WTC11 (cell line): ENCODE results near the gene URM1. TPM values are rescaled to one million over a fixed set of nuclear protein-coding genes. Genes with fewer than 3 reads are reported as not detected.

Experiments
- ATAC-seq: fragments of 200-7000 bp; cut with Tn5 transposase; 2 replicates; pipeline ENCODE4 v1.10.0; 2021; ENCODE audit warnings: mild to moderate bottlenecking, moderate library complexity
- CTCF ChIA-PET: fragments of 300-600 bp; sonication (Branson Sonifier 250); formaldehyde crosslinking; loops from one replicate; lab custom pipeline; 2021; ENCODE audit warnings: antibody characterized with exemption; lab: Charles Lee
- POLR2A ChIA-PET: fragments of 350-600 bp; sonication (Branson Sonifier 250); formaldehyde crosslinking; loops from one replicate; lab custom pipeline; 2021; ENCODE audit warnings: antibody characterized with exemption; lab: Charles Lee
- DNase-seq: peaks from one replicate; pipeline ENCODE4 v3.0.0; 2021; ENCODE audit warnings: low spot score
- H3K27ac Mint-ChIP-seq: 2 replicates; pipeline ENCODE4 v1.8.0; 2021; ENCODE audit warnings: mixed read lengths
- H3K27me3 Mint-ChIP-seq: 2 replicates; pipeline ENCODE4 v1.8.0; 2021; ENCODE audit warnings: low read depth, mild to moderate bottlenecking, moderate library complexity, mixed read lengths
- H3K36me3 Mint-ChIP-seq: 2 replicates; pipeline ENCODE4 v1.8.0; 2021; ENCODE audit warnings: mixed read lengths
- H3K4me1 Mint-ChIP-seq: 2 replicates; pipeline ENCODE4 v1.8.0; 2022; ENCODE audit warnings: mixed read lengths
- H3K4me3 Mint-ChIP-seq: 2 replicates; pipeline ENCODE4 v1.8.0; 2021; ENCODE audit warnings: mild to moderate bottlenecking, moderate library complexity, mixed read lengths
- H3K9me3 Mint-ChIP-seq: 2 replicates; pipeline ENCODE4 v1.8.0; 2021; ENCODE audit warnings: mixed read lengths
- CBFB ChIP-seq: sonication (generic); formaldehyde crosslinking; IDR thresholded peaks from 2 replicates; pipeline ENCODE4 v1.8.1; 2022; ENCODE audit warnings: mild to moderate bottlenecking, low read depth, missing genetic modification reagents
- ELF4 ChIP-seq: sonication (generic); formaldehyde crosslinking; IDR thresholded peaks from 2 replicates; pipeline ENCODE4 v1.8.1; 2022; ENCODE audit warnings: low read depth, mild to moderate bottlenecking, moderate library complexity, missing genetic modification reagents
- GTF2I ChIP-seq: fragments of 250-450 bp; sonication (Bioruptor Pico); conservative IDR thresholded peaks from 2 replicates; pipeline ENCODE4 v1.4.0; 2021; ENCODE audit warnings: mild to moderate bottlenecking
- KAT7 ChIP-seq: sonication (generic); formaldehyde crosslinking; IDR thresholded peaks from 2 replicates; pipeline ENCODE4 v1.8.1; 2023; ENCODE audit warnings: missing genetic modification reagents, mild to moderate bottlenecking, borderline replicate concordance
- MXD4 ChIP-seq: fragments of 250-450 bp; sonication (Bioruptor Pico); IDR thresholded peaks from 2 replicates; pipeline ENCODE4 v1.8.0; 2021; ENCODE audit warnings: mild to moderate bottlenecking, moderate library complexity, borderline replicate concordance
- NR1H2 ChIP-seq: sonication (generic); formaldehyde crosslinking; IDR thresholded peaks from 2 replicates; pipeline ENCODE4 v1.9.0; 2021; ENCODE audit warnings: mild to moderate bottlenecking, moderate library complexity, missing genetic modification reagents
- NR2C2 ChIP-seq: sonication (generic); formaldehyde crosslinking; IDR thresholded peaks from 2 replicates; pipeline ENCODE4 v1.8.0; 2022; ENCODE audit warnings: mild to moderate bottlenecking, missing genetic modification reagents
- RELA ChIP-seq: sonication (generic); formaldehyde crosslinking; IDR thresholded peaks from 2 replicates; pipeline ENCODE4 v1.8.1; 2022; ENCODE audit warnings: missing genetic modification reagents, mild to moderate bottlenecking, borderline replicate concordance
- SP1 ChIP-seq: sonication (generic); formaldehyde crosslinking; conservative IDR thresholded peaks from 2 replicates; pipeline ENCODE4 v1.8.1; 2022; ENCODE audit warnings: missing genetic modification reagents
- TEAD1 ChIP-seq: sonication (generic); formaldehyde crosslinking; IDR thresholded peaks from 2 replicates; pipeline ENCODE4 v1.8.0; 2022; ENCODE audit warnings: mild to moderate bottlenecking, missing genetic modification reagents
- ZNF121 ChIP-seq: sonication (generic); formaldehyde crosslinking; IDR thresholded peaks from 2 replicates; pipeline ENCODE4 v1.8.0; 2023; ENCODE audit warnings: missing genetic modification reagents
- ZNF317 ChIP-seq: sonication (generic); formaldehyde crosslinking; IDR thresholded peaks from 2 replicates; pipeline ENCODE4 v1.8.1; 2023; ENCODE audit warnings: low read depth, mild to moderate bottlenecking, moderate library complexity, missing genetic modification reagents, borderline replicate concordance
- total RNA-seq: library from RNA; stranded (reverse); gene quantifications from 3 replicates; pipeline ENCODE4 v1.2.3, GENCODE V29; 2021
- TF ChIP-seq, protein P1 (sequence below): sonication (generic); formaldehyde crosslinking; IDR thresholded peaks from 2 replicates; pipeline ENCODE4 v1.8.1; 2022; ENCODE audit warnings: low read depth, missing genetic modification reagents, borderline replicate concordance
- TF ChIP-seq, protein P2 (sequence below): sonication (generic); formaldehyde crosslinking; IDR thresholded peaks from 2 replicates; pipeline ENCODE4 v1.8.1; 2022; ENCODE audit warnings: low read depth, mild to moderate bottlenecking, moderate library complexity, missing genetic modification reagents, borderline replicate concordance
- TF ChIP-seq, protein P3 (sequence below): sonication (generic); formaldehyde crosslinking; IDR thresholded peaks from 2 replicates; pipeline ENCODE4 v1.8.1; 2023; ENCODE audit warnings: mild to moderate bottlenecking, moderate library complexity, missing genetic modification reagents
- TF ChIP-seq, protein P4 (sequence below): fragments of 250-450 bp; sonication (Bioruptor Pico); IDR thresholded peaks from 2 replicates; pipeline ENCODE4 v1.9.0; 2021; ENCODE audit warnings: mild to moderate bottlenecking
- TF ChIP-seq, protein P5 (sequence below): sonication (generic); formaldehyde crosslinking; conservative IDR thresholded peaks from 2 replicates; pipeline ENCODE4 v1.8.1; 2023; ENCODE audit warnings: mild to moderate bottlenecking, low read depth, missing genetic modification reagents, moderate library complexity
- TF ChIP-seq, protein P6 (sequence below): sonication (generic); formaldehyde crosslinking; IDR thresholded peaks from 2 replicates; pipeline ENCODE4 v1.8.1; 2023; ENCODE audit warnings: mild to moderate bottlenecking, missing genetic modification reagents, borderline replicate concordance

URM1 gene
- total RNA-seq, 1 experiment from 2014 or later: 67.9 TPM

DNA sequence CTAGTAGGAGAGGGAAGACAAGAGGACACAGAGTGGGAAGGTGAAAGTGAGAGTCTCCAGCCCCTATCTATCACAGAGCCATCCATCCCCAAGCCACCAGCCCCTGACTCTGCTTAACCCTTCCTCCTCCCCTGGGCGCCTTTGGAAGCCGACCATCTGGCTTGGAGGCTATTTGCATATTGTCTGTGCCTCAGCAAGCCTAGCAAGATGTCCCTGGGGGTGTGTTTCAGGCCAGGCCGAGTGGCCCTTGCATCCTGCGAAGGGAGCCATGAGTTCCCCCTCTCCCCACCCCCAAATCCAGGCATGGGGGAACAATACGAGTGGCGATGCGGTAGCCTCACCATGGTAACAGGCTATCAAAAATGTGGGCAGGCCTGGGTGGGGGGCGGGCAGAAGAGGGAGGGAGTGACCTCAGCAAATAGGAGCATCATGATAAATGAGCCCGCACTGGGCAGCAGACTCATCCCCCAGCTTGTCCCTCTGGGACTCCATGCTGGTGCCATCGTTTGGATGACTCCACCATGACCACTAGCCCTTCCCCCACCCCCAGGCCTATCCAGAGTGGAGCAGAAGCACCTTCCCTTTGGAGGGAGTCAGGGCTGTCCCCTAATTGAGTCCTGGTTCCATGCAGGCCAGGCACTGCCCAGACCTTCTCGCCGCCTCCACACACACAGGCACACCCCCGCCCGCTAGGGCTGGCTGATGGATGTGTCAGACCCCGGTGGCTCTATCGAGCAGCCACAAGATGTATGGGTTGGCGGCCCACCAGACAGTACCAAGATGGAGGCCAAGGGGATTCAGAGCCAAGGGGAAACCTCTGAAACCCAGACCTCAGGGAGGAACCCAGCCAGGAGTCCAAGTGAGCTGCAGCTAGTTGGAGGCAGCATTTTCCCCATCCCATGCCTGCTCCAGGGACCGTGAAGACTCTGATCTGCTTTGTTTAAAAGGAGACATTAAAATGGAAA lies 14.6 kb downstream of the URM1 start:
- peak; percentile 34 for DNase-seq
- H3K4me3 Mint-ChIP-seq: no peak overlapping the region
- POLR2A ChIA-PET: no interaction called here

DNA sequence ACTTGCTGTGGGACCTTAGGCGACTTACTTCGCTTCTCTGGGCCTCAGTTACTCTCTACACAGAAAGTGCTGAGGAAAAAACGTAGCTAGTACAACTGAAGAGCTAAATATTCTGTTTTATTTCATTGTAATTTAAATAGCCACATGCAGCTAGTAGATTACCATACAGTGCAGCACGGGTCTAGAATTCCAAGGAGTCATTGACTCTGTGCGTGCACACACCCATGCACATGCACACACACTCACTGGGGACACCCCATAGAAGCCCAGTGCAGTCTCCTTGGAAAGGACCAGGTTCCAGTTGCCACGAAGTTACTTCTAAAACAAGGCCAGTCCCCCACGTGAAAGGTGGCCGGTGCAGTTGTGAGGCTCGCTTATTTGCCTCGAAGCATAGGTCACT lies 17.0 kb downstream of the URM1 start:
- no peaks in the 10 kb centered on the region for H3K9me3 Mint-ChIP-seq
- peaks cover 14% of the 10 kb centered on the region for H3K36me3 Mint-ChIP-seq
- peaks cover 97% of the 10 kb centered on the region for H3K27me3 Mint-ChIP-seq
- POLR2A ChIA-PET: no interaction called here
- no peak overlapping the region for H3K4me3 Mint-ChIP-seq
- CTCF ChIA-PET: interaction anchor here (7.2 to 8.3 kb wide), 2 partner anchors 25 to 32 kb away, joined by 38 to 74 read pairs; partner anchors contain the start of gene CERCAM
- H3K27ac Mint-ChIP-seq: no peak overlapping the region
- ATAC-seq: no peak
- H3K4me1 Mint-ChIP-seq: peaks cover 66% of the 10 kb centered on the region
- no peak for DNase-seq
- no peak for TF ChIP-seq ELF4 (CRISPR knock-in tag)
- no peak for TF ChIP-seq ZNF317 (CRISPR knock-in tag)
- TF ChIP-seq NR1H2 (CRISPR knock-in tag): no peak
- TF ChIP-seq, protein P1, sequence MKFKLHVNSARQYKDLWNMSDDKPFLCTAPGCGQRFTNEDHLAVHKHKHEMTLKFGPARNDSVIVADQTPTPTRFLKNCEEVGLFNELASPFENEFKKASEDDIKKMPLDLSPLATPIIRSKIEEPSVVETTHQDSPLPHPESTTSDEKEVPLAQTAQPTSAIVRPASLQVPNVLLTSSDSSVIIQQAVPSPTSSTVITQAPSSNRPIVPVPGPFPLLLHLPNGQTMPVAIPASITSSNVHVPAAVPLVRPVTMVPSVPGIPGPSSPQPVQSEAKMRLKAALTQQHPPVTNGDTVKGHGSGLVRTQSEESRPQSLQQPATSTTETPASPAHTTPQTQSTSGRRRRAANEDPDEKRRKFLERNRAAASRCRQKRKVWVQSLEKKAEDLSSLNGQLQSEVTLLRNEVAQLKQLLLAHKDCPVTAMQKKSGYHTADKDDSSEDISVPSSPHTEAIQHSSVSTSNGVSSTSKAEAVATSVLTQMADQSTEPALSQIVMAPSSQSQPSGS (CRISPR knock-in tag): no peak
- TF ChIP-seq, protein P2, sequence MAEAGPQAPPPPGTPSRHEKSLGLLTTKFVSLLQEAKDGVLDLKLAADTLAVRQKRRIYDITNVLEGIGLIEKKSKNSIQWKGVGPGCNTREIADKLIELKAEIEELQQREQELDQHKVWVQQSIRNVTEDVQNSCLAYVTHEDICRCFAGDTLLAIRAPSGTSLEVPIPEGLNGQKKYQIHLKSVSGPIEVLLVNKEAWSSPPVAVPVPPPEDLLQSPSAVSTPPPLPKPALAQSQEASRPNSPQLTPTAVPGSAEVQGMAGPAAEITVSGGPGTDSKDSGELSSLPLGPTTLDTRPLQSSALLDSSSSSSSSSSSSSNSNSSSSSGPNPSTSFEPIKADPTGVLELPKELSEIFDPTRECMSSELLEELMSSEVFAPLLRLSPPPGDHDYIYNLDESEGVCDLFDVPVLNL: no peak
- TF ChIP-seq, protein P3, sequence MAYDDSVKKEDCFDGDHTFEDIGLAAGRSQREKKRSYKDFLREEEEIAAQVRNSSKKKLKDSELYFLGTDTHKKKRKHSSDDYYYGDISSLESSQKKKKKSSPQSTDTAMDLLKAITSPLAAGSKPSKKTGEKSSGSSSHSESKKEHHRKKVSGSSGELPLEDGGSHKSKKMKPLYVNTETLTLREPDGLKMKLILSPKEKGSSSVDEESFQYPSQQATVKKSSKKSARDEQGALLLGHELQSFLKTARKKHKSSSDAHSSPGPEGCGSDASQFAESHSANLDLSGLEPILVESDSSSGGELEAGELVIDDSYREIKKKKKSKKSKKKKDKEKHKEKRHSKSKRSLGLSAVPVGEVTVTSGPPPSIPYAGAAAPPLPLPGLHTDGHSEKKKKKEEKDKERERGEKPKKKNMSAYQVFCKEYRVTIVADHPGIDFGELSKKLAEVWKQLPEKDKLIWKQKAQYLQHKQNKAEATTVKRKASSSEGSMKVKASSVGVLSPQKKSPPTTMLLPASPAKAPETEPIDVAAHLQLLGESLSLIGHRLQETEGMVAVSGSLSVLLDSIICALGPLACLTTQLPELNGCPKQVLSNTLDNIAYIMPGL (CRISPR knock-in tag): no peak
- no peak for TF ChIP-seq KAT7 (CRISPR knock-in tag)
- TF ChIP-seq RELA (CRISPR knock-in tag): no peak
- TF ChIP-seq SP1 (CRISPR knock-in tag): no peak
- TF ChIP-seq, protein P4, sequence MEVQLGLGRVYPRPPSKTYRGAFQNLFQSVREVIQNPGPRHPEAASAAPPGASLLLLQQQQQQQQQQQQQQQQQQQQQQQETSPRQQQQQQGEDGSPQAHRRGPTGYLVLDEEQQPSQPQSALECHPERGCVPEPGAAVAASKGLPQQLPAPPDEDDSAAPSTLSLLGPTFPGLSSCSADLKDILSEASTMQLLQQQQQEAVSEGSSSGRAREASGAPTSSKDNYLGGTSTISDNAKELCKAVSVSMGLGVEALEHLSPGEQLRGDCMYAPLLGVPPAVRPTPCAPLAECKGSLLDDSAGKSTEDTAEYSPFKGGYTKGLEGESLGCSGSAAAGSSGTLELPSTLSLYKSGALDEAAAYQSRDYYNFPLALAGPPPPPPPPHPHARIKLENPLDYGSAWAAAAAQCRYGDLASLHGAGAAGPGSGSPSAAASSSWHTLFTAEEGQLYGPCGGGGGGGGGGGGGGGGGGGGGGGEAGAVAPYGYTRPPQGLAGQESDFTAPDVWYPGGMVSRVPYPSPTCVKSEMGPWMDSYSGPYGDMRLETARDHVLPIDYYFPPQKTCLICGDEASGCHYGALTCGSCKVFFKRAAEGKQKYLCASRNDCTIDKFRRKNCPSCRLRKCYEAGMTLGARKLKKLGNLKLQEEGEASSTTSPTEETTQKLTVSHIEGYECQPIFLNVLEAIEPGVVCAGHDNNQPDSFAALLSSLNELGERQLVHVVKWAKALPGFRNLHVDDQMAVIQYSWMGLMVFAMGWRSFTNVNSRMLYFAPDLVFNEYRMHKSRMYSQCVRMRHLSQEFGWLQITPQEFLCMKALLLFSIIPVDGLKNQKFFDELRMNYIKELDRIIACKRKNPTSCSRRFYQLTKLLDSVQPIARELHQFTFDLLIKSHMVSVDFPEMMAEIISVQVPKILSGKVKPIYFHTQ (CRISPR knock-in tag): no peak
- TF ChIP-seq, protein P5, sequence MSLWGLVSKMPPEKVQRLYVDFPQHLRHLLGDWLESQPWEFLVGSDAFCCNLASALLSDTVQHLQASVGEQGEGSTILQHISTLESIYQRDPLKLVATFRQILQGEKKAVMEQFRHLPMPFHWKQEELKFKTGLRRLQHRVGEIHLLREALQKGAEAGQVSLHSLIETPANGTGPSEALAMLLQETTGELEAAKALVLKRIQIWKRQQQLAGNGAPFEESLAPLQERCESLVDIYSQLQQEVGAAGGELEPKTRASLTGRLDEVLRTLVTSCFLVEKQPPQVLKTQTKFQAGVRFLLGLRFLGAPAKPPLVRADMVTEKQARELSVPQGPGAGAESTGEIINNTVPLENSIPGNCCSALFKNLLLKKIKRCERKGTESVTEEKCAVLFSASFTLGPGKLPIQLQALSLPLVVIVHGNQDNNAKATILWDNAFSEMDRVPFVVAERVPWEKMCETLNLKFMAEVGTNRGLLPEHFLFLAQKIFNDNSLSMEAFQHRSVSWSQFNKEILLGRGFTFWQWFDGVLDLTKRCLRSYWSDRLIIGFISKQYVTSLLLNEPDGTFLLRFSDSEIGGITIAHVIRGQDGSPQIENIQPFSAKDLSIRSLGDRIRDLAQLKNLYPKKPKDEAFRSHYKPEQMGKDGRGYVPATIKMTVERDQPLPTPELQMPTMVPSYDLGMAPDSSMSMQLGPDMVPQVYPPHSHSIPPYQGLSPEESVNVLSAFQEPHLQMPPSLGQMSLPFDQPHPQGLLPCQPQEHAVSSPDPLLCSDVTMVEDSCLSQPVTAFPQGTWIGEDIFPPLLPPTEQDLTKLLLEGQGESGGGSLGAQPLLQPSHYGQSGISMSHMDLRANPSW: no peak
- TF ChIP-seq MXD4 (CRISPR knock-in tag): no peak
- no peak for TF ChIP-seq ZNF121 (CRISPR knock-in tag)
- TF ChIP-seq GTF2I (CRISPR knock-in tag): no peak

More for the DNA sequence above, 14.6 kb downstream of the URM1 start:
- H3K9me3 Mint-ChIP-seq: no peaks in the 10 kb centered on the region
- H3K27ac Mint-ChIP-seq: no peak overlapping the region
- ATAC-seq: no peak
- peaks cover 20% of the 10 kb centered on the region for H3K36me3 Mint-ChIP-seq
- CTCF ChIA-PET: interaction anchor here (0.5 to 7.2 kb wide), 9 partner anchors 9 to 44 kb away, joined by 3 to 38 read pairs (median 4); partner anchors contain the start of genes CERCAM and URM1
- peaks cover 73% of the 10 kb centered on the region for H3K4me1 Mint-ChIP-seq
- H3K27me3 Mint-ChIP-seq: peaks cover 94% of the 10 kb centered on the region
- TF ChIP-seq, protein P6, sequence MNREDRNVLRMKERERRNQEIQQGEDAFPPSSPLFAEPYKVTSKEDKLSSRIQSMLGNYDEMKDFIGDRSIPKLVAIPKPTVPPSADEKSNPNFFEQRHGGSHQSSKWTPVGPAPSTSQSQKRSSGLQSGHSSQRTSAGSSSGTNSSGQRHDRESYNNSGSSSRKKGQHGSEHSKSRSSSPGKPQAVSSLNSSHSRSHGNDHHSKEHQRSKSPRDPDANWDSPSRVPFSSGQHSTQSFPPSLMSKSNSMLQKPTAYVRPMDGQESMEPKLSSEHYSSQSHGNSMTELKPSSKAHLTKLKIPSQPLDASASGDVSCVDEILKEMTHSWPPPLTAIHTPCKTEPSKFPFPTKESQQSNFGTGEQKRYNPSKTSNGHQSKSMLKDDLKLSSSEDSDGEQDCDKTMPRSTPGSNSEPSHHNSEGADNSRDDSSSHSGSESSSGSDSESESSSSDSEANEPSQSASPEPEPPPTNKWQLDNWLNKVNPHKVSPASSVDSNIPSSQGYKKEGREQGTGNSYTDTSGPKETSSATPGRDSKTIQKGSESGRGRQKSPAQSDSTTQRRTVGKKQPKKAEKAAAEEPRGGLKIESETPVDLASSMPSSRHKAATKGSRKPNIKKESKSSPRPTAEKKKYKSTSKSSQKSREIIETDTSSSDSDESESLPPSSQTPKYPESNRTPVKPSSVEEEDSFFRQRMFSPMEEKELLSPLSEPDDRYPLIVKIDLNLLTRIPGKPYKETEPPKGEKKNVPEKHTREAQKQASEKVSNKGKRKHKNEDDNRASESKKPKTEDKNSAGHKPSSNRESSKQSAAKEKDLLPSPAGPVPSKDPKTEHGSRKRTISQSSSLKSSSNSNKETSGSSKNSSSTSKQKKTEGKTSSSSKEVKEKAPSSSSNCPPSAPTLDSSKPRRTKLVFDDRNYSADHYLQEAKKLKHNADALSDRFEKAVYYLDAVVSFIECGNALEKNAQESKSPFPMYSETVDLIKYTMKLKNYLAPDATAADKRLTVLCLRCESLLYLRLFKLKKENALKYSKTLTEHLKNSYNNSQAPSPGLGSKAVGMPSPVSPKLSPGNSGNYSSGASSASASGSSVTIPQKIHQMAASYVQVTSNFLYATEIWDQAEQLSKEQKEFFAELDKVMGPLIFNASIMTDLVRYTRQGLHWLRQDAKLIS (CRISPR knock-in tag): no peak
- TF ChIP-seq TEAD1 (CRISPR knock-in tag): no peak
- TF ChIP-seq NR2C2 (CRISPR knock-in tag): no peak
- TF ChIP-seq NR1H2 (CRISPR knock-in tag): no peak
- TF ChIP-seq CBFB (CRISPR knock-in tag): no peak
